ENCODE results near the gene EMC10. TPM values are rescaled to one million over a fixed set of nuclear protein-coding genes. Genes with fewer than 3 reads are reported as not detected.
A peak's percentile ranks its signal among the peaks of the same experiment; 100 is the strongest.

Gene EMC10
- total RNA-seq, 1 donor from 2014 or later, result 274 TPM

- no peak for DNase-seq (ENCODE audit: low read depth)
- TF ChIP-seq, protein P1, sequence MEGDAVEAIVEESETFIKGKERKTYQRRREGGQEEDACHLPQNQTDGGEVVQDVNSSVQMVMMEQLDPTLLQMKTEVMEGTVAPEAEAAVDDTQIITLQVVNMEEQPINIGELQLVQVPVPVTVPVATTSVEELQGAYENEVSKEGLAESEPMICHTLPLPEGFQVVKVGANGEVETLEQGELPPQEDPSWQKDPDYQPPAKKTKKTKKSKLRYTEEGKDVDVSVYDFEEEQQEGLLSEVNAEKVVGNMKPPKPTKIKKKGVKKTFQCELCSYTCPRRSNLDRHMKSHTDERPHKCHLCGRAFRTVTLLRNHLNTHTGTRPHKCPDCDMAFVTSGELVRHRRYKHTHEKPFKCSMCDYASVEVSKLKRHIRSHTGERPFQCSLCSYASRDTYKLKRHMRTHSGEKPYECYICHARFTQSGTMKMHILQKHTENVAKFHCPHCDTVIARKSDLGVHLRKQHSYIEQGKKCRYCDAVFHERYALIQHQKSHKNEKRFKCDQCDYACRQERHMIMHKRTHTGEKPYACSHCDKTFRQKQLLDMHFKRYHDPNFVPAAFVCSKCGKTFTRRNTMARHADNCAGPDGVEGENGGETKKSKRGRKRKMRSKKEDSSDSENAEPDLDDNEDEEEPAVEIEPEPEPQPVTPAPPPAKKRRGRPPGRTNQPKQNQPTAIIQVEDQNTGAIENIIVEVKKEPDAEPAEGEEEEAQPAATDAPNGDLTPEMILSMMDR (IDR thresholded peaks at IDR 0.05; ENCODE audit: insufficient read depth, low read length, poor library complexity, severe bottlenecking), result no peak
- Histone ChIP-seq H3K4me3 (ENCODE audit: low read depth, low read length) (no peak overlapping the region), H3K27me3 (ENCODE audit: control insufficient read depth, insufficient read depth, low read length) (peaks cover 13% of the 10 kb centered on the region), H3K36me3 (ENCODE audit: control insufficient read depth, insufficient read depth, low read length) (no peaks in the 10 kb centered on the region)
Observed at GRCh38 chr19:50457300-50457699, 19.0 kb upstream of the EMC10 start.

- TF ChIP-seq, protein P1 (IDR thresholded peaks at IDR 0.05; ENCODE audit: insufficient read depth, low read length, poor library complexity, severe bottlenecking), result no peak
- H3K4me3 ChIP-seq (ENCODE audit: low read depth, low read length), result no peak overlapping the region
- H3K27me3 ChIP-seq (ENCODE audit: control insufficient read depth, insufficient read depth, low read length), result peaks cover 13% of the 10 kb centered on the region
- DNase-seq (ENCODE audit: low read depth), result no peak
- H3K36me3 ChIP-seq (ENCODE audit: control insufficient read depth, insufficient read depth, low read length), result no peaks in the 10 kb centered on the region
Observed at GRCh38 chr19:50458396-50459066, 17.8 kb upstream of the EMC10 start.

GRCh38 chr19:50459067-50459456 lies 17.2 kb upstream of the EMC10 start:
- TF ChIP-seq, protein P1 (IDR thresholded peaks at IDR 0.05; ENCODE audit: insufficient read depth, low read length, poor library complexity, severe bottlenecking), result no peak
- Histone ChIP-seq H3K4me3 (ENCODE audit: low read depth, low read length) (no peak overlapping the region), H3K36me3 (ENCODE audit: control insufficient read depth, insufficient read depth, low read length) (no peaks in the 10 kb centered on the region), H3K27me3 (ENCODE audit: control insufficient read depth, insufficient read depth, low read length) (peaks cover 13% of the 10 kb centered on the region)
- no peak for DNase-seq (ENCODE audit: low read depth)

- H3K36me3 ChIP-seq (ENCODE audit: control insufficient read depth, insufficient read depth, low read length), result no peaks in the 10 kb centered on the region
- H3K4me3 ChIP-seq (ENCODE audit: low read depth, low read length), result no peak overlapping the region
- no peak for DNase-seq (ENCODE audit: low read depth)
- TF ChIP-seq, protein P1 (IDR thresholded peaks at IDR 0.05; ENCODE audit: insufficient read depth, low read length, poor library complexity, severe bottlenecking), result no peak
- peaks cover 13% of the 10 kb centered on the region for H3K27me3 ChIP-seq (ENCODE audit: control insufficient read depth, insufficient read depth, low read length)
Observed at GRCh38 chr19:50459638-50460037, 16.7 kb upstream of the EMC10 start.

GRCh38 chr19:50460161-50460765 lies 16.0 kb upstream of the EMC10 start:
- Histone ChIP-seq H3K4me3 (ENCODE audit: low read depth, low read length) (no peak overlapping the region), H3K36me3 (ENCODE audit: control insufficient read depth, insufficient read depth, low read length) (no peaks in the 10 kb centered on the region), H3K27me3 (ENCODE audit: control insufficient read depth, insufficient read depth, low read length) (peaks cover 16% of the 10 kb centered on the region)
- TF ChIP-seq, protein P1 (IDR thresholded peaks at IDR 0.05; ENCODE audit: insufficient read depth, low read length, poor library complexity, severe bottlenecking), result peak; percentile 51
- peak; percentile 64 for DNase-seq (ENCODE audit: low read depth)

Measured in kidney epithelial cell (primary cell).